Retinal pigment epithelial cell (primary cell): Measurements from ENCODE around the gene TYW5.

ENCODE experiments used
- DNase-seq: peaks from one replicate; pipeline ENCODE4 v3.0.0-alpha.2; 2010; ENCODE audit warnings: low read depth
- H3K4me3 ChIP-seq: 2 replicates; pipeline ENCODE4 v1.5.1; 2011; ENCODE audit warnings: mild to moderate bottlenecking, low read length, control low read depth, moderate library complexity
- TF ChIP-seq, protein P1 (sequence below): conservative IDR thresholded peaks from 2 replicates; pipeline ENCODE4 v1.5.1; 2011; ENCODE audit warnings: low read depth, low read length, control low read depth, inconsistent platforms

The TYW5 gene

DNA sequence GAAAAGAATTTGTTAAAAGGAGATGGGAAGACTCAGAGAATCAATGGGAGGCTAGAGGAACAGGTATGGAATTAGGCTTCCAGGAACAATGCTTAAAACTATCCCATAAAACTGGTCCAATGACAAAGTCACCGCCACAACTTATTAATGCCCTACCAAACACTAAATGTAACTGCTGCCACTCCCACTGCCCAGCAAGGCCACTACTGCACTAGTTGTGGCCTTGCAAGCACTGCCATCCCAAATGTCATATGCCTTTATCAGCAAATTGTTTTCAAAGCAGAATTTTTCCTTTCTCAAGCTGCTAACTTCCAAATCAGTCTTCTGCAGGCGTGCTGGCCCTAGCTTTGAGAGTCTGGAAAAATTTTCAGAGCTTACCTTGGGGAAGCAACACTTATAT, 58.7 kb downstream of the TYW5 start:
- no peak overlapping the region for H3K4me3 ChIP-seq
- TF ChIP-seq, protein P1, sequence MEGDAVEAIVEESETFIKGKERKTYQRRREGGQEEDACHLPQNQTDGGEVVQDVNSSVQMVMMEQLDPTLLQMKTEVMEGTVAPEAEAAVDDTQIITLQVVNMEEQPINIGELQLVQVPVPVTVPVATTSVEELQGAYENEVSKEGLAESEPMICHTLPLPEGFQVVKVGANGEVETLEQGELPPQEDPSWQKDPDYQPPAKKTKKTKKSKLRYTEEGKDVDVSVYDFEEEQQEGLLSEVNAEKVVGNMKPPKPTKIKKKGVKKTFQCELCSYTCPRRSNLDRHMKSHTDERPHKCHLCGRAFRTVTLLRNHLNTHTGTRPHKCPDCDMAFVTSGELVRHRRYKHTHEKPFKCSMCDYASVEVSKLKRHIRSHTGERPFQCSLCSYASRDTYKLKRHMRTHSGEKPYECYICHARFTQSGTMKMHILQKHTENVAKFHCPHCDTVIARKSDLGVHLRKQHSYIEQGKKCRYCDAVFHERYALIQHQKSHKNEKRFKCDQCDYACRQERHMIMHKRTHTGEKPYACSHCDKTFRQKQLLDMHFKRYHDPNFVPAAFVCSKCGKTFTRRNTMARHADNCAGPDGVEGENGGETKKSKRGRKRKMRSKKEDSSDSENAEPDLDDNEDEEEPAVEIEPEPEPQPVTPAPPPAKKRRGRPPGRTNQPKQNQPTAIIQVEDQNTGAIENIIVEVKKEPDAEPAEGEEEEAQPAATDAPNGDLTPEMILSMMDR, result no peak

DNA sequence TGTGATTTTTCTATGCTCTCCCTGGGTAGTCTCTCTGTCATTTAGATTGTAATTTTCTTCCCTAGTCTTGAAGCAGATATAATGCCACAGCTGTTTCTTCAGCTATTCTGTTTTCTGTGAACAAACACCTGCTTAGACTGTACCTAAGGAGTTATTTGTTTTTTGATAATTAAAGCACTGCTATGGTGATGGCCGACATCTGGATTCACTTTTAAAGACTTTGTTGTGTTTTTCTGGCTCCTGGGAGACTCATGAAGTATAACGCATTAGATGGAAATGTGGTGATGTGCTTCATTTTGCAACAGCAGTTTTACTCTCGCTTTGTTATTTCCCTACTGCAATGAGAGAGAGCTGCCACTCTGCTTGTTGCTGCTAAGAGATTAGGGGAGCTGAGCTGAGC, 59.9 kb downstream of the TYW5 start:
- no peak for DNase-seq
- TF ChIP-seq, protein P1, result no peak
- H3K4me3 ChIP-seq, result no peak overlapping the region

More for the DNA sequence above, 58.7 kb downstream of the TYW5 start:
- no peak for DNase-seq

DNA sequence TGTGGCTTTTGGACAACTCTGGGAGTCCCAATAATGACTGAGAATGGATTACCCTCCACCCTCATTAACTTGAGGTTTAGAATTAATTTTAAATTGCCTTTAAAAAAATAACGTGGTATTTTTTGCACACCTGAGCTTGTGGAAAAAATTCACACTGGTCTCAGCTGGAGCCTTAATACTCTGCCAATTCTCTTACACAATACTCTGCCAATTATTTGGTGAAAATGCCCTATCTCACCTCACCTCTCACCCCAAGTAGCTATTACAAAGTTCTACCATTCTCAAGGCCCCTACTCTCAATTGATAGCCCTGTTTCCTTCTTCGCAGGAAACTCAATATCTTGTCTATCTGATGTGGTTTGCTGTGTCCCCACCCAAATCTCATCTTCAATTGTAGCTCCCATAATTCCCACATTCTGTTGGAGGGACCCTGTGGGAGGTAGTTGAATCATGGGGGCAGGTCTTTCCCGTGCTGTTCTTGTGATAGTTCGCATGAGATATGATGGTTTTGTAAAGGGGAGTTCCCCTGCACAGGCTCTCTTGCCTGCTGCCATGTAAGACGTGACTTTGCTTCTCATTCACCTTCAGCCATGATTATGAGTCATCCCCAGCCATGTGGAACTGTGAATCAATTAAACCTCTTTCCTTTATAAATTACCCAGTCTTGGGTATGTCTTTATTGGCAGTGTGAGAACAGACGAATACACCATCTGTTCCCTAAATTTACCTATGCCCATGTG, 71.6 kb downstream of the TYW5 start:
- TF ChIP-seq, protein P1, result no peak
- no peak overlapping the region for H3K4me3 ChIP-seq
- DNase-seq, result no peak

DNA sequence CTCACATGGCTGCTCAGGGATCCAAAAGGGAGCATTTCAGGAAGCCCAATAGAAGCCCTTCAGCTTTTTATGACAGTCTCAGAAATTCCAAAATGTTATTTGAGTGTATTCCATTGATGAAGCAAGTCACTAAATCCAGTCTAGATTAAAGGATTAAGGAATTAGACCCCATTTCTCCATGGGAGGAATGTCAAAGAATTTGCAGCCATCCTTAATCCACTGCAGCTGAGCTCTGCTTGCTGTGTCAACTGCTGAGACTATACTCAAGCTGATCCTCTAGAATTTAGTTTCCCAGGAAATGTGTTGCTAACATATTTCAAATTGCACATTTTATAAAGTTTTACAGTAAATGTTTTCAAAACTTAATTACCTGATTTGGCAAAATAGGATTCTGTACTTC, 72.6 kb downstream of the TYW5 start:
- no peak overlapping the region for H3K4me3 ChIP-seq
- DNase-seq, result peak; percentile 51
- TF ChIP-seq, protein P1, result no peak
